ENCODE measurements around the gene BCOR. TPM values are rescaled to one million over a fixed set of nuclear protein-coding genes. Genes with fewer than 3 reads are reported as not detected.

Gene BCOR
- total RNA-seq, 1 donor from 2014 or later: 59.6 TPM

- peak; percentile 48 for DNase-seq
Observed at GRCh38 chrX:40003428-40004245, 94.1 kb downstream of the BCOR start.

- DNase-seq: no peak
Observed at GRCh38 chrX:40003071-40003427, 94.7 kb downstream of the BCOR start.

Data from tongue (tissue), 2 donors.